Measurements from ENCODE around the gene ARHGEF33. TPM values are rescaled to one million over a fixed set of nuclear protein-coding genes. Genes with fewer than 3 reads are reported as not detected.
A peak's percentile ranks its signal among the peaks of the same experiment; 100 is the strongest.

The ARHGEF33 gene
- total and polyA plus RNA-seq, 2 of the 13 experiments (the other 11 are each of a cell fraction or from before 2014, with no cell fraction given): 0.04 TPM; not detected in 1

DNA sequence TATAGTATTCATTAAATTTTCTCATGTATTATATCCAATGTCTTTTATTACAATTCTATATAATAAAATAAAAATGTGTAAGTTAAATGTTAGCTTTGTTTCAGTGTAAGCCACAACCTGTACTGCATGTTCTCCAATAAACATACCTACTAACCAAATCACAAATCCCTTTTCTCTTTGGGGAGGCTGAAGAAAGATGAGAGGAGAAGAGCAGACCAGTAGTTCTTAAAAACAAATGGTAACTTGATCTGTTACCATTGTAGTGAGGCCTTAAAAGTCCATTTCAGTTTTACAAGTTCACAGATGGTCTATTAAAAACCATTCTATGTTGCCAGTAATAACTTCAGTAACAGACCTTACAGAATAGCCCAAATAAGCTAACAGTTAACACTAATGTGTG lies 130.7 kb downstream of the ARHGEF33 start:
- Histone ChIP-seq H3K27ac (ENCODE audit: extremely low read length, insufficient read depth, low read length) (no peak overlapping the region), H3K9ac (ENCODE audit: insufficient read depth, low read depth, low read length) (no peak overlapping the region), H3K4me3 (replicated peaks in 1 of 3; ENCODE audit: insufficient read depth in 1 of 3, low read depth in 2 of 3, low read length in 3 of 3) (no peak overlapping the region), H3K9me3 (ENCODE audit: low read length) (no peaks in the 10 kb centered on the region), H3K36me3 (replicated peaks in 1 of 2; ENCODE audit: control insufficient read depth in 1 of 2, insufficient read depth in 2 of 2, low read length in 2 of 2) (peaks cover 4 to 20% of the 10 kb centered on the region in 2 experiments), H3K79me2 (ENCODE audit: insufficient read depth, low read length) (no peaks in the 10 kb centered on the region), H3K27me3 (ENCODE audit: control insufficient read depth in 1 of 2, insufficient read depth in 2 of 2, low read length in 2 of 2) (no peaks in the 10 kb centered on the region), H3K4me1 (ENCODE audit: insufficient read depth, low read length) (no peaks in the 10 kb centered on the region), H3K4me2 (ENCODE audit: low read depth, low read length) (no peak overlapping the region), H4K20me1 (ENCODE audit: insufficient read depth, low read length) (no peaks in the 10 kb centered on the region; the same call in 1 of the 2 replicates), H2AFZ (ENCODE audit: low read length) (no peak overlapping the region)
- CTCF ChIA-PET (ENCODE audit: low intra/inter-chr PET ratio, low total read pairs): no interaction called here
- POLR2A ChIA-PET: interaction anchor here (0.6 kb wide), 1 partner anchor 82 kb away, joined by 3 read pairs; no protein-coding TSS in a partner anchor
- in situ Hi-C loops (cut with HindIII; ENCODE audit: extremely low pct_ligation_motif_present, low pct_unique_long_range_greater_than_20kb) (no loop called here), intact Hi-C loops (cut with micrococcal nuclease; ENCODE audit: unreplicated experiment) (no loop called here)
- FAIRE-seq (no peak), DNase-seq (ENCODE audit: low spot score) (no peak), ATAC-seq (no peak)
- TF ChIP-seq KDM2A (CRISPR knock-in tag; IDR thresholded peaks at IDR 0.05; ENCODE audit: borderline replicate concordance, low read depth): no peak
- no TSS peak for BruUV-seq (replicated peaks)

- POLR2A ChIA-PET: no interaction called here
- TSS peak; percentile 37 for BruUV-seq (replicated peaks)
These were observed 133.1 kb downstream of the ARHGEF33 start for GRCh38 chr2:39022642-39023235.

More at GRCh38 chr2:39022642-39023235, 133.1 kb downstream of the ARHGEF33 start:
- Histone ChIP-seq H3K4me1 (ENCODE audit: insufficient read depth, low read length) (no peaks in the 10 kb centered on the region), H3K36me3 (replicated peaks in 1 of 2; ENCODE audit: control insufficient read depth in 1 of 2, insufficient read depth in 2 of 2, low read length in 2 of 2) (peaks cover 6 to 20% of the 10 kb centered on the region in 2 experiments), H4K20me1 (ENCODE audit: insufficient read depth, low read length) (no peaks in the 10 kb centered on the region; the same call in 1 of the 2 replicates), H3K4me2 (ENCODE audit: low read depth, low read length) (no peak overlapping the region), H3K79me2 (ENCODE audit: insufficient read depth, low read length) (no peaks in the 10 kb centered on the region), H3K9ac (ENCODE audit: insufficient read depth, low read depth, low read length) (no peak overlapping the region), H3K27ac (ENCODE audit: extremely low read length, insufficient read depth, low read length) (no peak overlapping the region), H3K9me3 (ENCODE audit: low read length) (no peaks in the 10 kb centered on the region), H3K27me3 (ENCODE audit: control insufficient read depth in 1 of 2, insufficient read depth in 2 of 2, low read length in 2 of 2) (no peaks in the 10 kb centered on the region), H3K4me3 (replicated peaks in 1 of 3; ENCODE audit: insufficient read depth in 1 of 3, low read depth in 2 of 3, low read length in 3 of 3) (no peak overlapping the region), H2AFZ (ENCODE audit: low read length) (no peak overlapping the region)
- TF ChIP-seq ZNF326 (CRISPR knock-in tag; IDR thresholded peaks at IDR 0.05; ENCODE audit: borderline replicate concordance): no peak
- TF ChIP-seq, protein P1, sequence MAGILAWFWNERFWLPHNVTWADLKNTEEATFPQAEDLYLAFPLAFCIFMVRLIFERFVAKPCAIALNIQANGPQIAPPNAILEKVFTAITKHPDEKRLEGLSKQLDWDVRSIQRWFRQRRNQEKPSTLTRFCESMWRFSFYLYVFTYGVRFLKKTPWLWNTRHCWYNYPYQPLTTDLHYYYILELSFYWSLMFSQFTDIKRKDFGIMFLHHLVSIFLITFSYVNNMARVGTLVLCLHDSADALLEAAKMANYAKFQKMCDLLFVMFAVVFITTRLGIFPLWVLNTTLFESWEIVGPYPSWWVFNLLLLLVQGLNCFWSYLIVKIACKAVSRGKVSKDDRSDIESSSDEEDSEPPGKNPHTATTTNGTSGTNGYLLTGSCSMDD (CRISPR knock-in tag; IDR thresholded peaks at IDR 0.05): no peak
- peak; percentile 67 for TF ChIP-seq MAFF (IDR thresholded peaks at IDR 0.05; ENCODE audit: low read depth, low read length)
- TF ChIP-seq REXO4 (CRISPR knock-in tag; IDR thresholded peaks at IDR 0.05; ENCODE audit: borderline replicate concordance): no peak
- no peak for TF ChIP-seq SAP130 (CRISPR knock-in tag; IDR thresholded peaks at IDR 0.05; ENCODE audit: low read depth)
- peak; percentile 69 to 70 for TF ChIP-seq MAFK (conservative IDR thresholded peaks at IDR 0.05 in 1 of 2, IDR thresholded peaks at IDR 0.05 in 1 of 2; ENCODE audit: low read length in 2 of 2)
- DNase-seq (ENCODE audit: low spot score) (no peak), FAIRE-seq (no peak), ATAC-seq (no peak)
- 95% methylated on average over 6 of the region's 6 CpGs for WGBS (ENCODE audit: low lambda C conversion rate)
- intact Hi-C loops (cut with micrococcal nuclease; ENCODE audit: unreplicated experiment): no loop called here
- CTCF ChIA-PET (ENCODE audit: low intra/inter-chr PET ratio, low total read pairs): no interaction called here
- in situ Hi-C loops (cut with HindIII; ENCODE audit: extremely low pct_ligation_motif_present, low pct_unique_long_range_greater_than_20kb): no loop called here
